BLaER1 (cell line): ENCODE results near the gene SLC23A2.
"Not testable (repeated sequence)": the region's sequence is repeated elsewhere in the genome, so short reads cannot be mapped to it uniquely, and the experiment has no call there.

Source experiments
- H3K27ac ChIP-seq: shearing (Covaris generic); formaldehyde crosslinking; 2 replicates; pipeline ENCODE4 v1.8.1; 2022
- H3K27me3 ChIP-seq: shearing (Covaris generic); formaldehyde crosslinking; 2 replicates; pipeline ENCODE4 v1.8.1; 2022
- H3K36me3 ChIP-seq: shearing (Covaris generic); formaldehyde crosslinking; 2 replicates; pipeline ENCODE4 v1.8.1; 2022
- H3K4me1 ChIP-seq: shearing (Covaris generic); formaldehyde crosslinking; 2 replicates; pipeline ENCODE4 v1.8.1; 2022
- H3K4me2 ChIP-seq: shearing (Covaris generic); formaldehyde crosslinking; 2 replicates; pipeline ENCODE4 v1.8.1; 2022
- H3K4me3 ChIP-seq: shearing (Covaris generic); formaldehyde crosslinking; 2 replicates; pipeline ENCODE4 v1.8.1; 2022
- H3K9ac ChIP-seq: shearing (Covaris generic); formaldehyde crosslinking; 2 replicates; pipeline ENCODE4 v1.8.1; 2022
- H3K9me3 ChIP-seq: shearing (Covaris generic); formaldehyde crosslinking; 2 replicates; pipeline ENCODE4 v1.8.1; 2022
- H4K20me1 ChIP-seq: shearing (Covaris generic); formaldehyde crosslinking; 2 replicates; pipeline ENCODE4 v1.8.1; 2022
- Cebpa-rat ChIP-seq: shearing (Covaris generic); IDR thresholded peaks from 2 replicates; pipeline ENCODE4 v1.8.1; 2022

SLC23A2 gene

DNA sequence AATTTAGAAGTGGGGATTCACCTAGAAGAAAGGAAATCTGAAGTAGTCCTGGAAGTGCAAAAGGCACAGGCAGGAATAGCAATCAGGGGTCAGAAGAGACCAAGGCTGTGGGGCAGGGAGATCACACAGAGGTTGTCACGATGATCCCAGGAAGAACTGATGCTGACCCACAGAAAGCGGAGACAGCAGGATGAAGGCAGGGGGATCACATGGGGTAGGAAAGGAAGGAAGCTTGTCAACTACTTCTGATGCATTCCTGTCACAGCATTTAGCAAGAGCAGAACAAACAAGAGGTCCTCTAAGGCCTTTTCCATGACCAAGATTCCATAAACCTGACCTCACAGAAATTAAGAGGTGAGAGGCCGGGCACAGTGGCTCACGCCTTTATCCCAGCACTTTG, 79.1 kb downstream of the SLC23A2 start:
- no peak overlapping the region for H3K27ac ChIP-seq
- H3K27me3 ChIP-seq: no peaks in the 10 kb centered on the region
- H4K20me1 ChIP-seq: peaks cover 87% of the 10 kb centered on the region
- H3K9ac ChIP-seq: no peak overlapping the region
- H3K4me2 ChIP-seq: no peak overlapping the region
- TF ChIP-seq Cebpa-rat: no peak
- peaks cover 10% of the 10 kb centered on the region for H3K4me1 ChIP-seq
- no peaks in the 10 kb centered on the region for H3K9me3 ChIP-seq
- H3K36me3 ChIP-seq: peaks cover 55% of the 10 kb centered on the region
- no peak overlapping the region for H3K4me3 ChIP-seq

DNA sequence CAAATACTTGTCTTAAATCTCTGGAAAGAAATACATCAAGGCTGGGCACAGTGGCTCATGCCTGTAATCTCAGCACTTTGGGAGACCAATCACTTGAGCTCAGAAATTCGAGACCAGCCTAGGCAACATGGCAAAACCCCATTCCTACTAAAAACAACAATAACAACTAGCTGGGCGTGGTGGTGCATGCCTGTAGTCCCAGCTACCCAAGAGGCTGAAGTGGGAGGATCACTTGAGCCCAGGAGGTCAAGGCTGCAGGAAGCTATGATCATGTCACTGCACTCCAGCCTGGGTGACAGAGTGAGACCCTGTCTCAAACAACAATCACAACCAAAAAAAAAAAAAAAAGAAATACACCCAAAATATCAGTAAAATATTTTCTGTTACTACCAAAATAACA, 80.0 kb downstream of the SLC23A2 start:
- H3K9me3 ChIP-seq, H3K27ac ChIP-seq, H3K4me3 ChIP-seq, H3K27me3 ChIP-seq, H3K4me2 ChIP-seq, H3K9ac ChIP-seq: not testable (repeated sequence)
- peaks cover 12% of the 10 kb centered on the region for H3K4me1 ChIP-seq
- H4K20me1 ChIP-seq: peaks cover 94% of the 10 kb centered on the region
- peaks cover 47% of the 10 kb centered on the region for H3K36me3 ChIP-seq

DNA sequence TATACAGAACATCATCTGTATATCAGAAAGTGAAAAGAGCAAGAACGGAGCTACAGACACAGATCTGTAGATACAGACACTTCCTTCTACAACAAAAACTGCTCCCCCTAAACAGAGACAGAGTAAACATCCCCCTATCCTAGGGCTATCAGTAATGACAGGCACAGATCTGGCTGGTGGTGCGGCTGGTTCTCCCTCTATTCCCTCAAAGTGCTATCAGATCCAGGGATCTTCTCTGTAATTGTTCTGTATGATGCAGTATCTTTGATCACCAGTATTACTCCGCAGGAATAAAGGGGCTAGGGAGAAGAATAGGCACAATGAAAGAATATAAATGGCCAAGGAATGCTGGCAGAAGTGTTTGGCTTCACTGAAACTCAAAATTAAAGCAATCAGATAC, 80.7 kb downstream of the SLC23A2 start:
- no peak for TF ChIP-seq Cebpa-rat

DNA sequence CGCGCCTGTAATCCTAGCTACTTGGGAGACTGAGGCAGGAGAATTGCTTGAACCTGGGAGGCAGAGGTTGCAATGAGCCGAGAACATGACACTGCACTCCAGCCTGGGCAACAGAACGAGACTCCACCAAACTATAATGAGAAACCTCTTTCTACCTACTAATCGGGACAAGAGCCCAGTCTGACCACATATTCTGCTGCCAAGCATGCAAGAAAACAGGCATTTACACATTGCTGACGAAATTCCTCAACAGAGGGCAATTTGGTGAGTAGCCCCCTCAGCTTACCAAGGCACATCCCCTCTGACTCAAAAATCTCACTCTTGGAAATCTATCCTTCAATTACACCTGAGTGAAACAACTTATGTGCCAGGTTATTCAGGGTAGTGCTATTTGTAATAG, 81.2 kb downstream of the SLC23A2 start:
- H3K9me3 ChIP-seq: no peaks in the 10 kb centered on the region
- no peak overlapping the region for H3K9ac ChIP-seq
- no peaks in the 10 kb centered on the region for H3K27me3 ChIP-seq
- no peak overlapping the region for H3K4me2 ChIP-seq
- no peak overlapping the region for H3K4me3 ChIP-seq
- H4K20me1 ChIP-seq: peaks cover 92% of the 10 kb centered on the region
- H3K27ac ChIP-seq: no peak overlapping the region
- H3K36me3 ChIP-seq: peaks cover 37% of the 10 kb centered on the region
- H3K4me1 ChIP-seq: peaks cover 12% of the 10 kb centered on the region
- no peak for TF ChIP-seq Cebpa-rat

More for the DNA sequence above, 80.7 kb downstream of the SLC23A2 start:
- H3K36me3 ChIP-seq: peaks cover 43% of the 10 kb centered on the region
- H3K9ac ChIP-seq: no peak overlapping the region
- H3K9me3 ChIP-seq: no peaks in the 10 kb centered on the region
- H3K27me3 ChIP-seq: no peaks in the 10 kb centered on the region
- H3K4me2 ChIP-seq: no peak overlapping the region
- peaks cover 94% of the 10 kb centered on the region for H4K20me1 ChIP-seq
- H3K4me1 ChIP-seq: peaks cover 12% of the 10 kb centered on the region
- H3K4me3 ChIP-seq: no peak overlapping the region
- H3K27ac ChIP-seq: no peak overlapping the region

DNA sequence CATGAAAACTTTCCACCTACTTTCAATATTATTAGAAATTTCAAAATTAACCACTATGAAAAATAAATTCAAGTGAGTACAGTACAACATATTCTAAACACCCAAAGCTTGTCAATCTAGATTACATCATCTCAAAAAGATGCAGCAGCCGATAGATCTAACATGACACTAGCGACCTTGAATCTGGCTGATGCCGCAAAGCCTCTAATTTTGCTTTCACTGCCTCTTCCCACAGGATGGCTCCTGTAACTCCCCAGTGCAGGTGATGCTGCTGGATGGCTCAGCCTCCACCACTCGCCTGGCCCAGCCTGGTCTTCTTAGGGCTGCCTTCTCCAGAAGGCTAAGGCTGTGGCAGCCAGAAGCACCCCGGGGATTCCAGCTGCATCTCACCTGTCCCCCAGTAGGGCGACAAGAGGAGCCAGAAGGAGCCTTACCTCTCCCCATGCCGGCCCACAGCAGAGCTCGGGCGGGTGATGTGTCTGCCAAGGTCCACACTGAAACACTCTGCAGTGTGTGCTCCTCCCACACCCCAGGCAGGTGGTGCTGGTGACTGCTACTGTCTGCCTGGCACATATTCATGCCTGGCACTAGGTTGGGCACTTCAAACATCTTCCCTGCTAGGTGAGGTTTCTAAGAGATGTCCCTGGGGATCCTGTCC, 82.1 kb downstream of the SLC23A2 start:
- no peak overlapping the region for H3K4me2 ChIP-seq
- H3K36me3 ChIP-seq: peaks cover 28% of the 10 kb centered on the region
- no peak overlapping the region for H3K27ac ChIP-seq

DNA sequence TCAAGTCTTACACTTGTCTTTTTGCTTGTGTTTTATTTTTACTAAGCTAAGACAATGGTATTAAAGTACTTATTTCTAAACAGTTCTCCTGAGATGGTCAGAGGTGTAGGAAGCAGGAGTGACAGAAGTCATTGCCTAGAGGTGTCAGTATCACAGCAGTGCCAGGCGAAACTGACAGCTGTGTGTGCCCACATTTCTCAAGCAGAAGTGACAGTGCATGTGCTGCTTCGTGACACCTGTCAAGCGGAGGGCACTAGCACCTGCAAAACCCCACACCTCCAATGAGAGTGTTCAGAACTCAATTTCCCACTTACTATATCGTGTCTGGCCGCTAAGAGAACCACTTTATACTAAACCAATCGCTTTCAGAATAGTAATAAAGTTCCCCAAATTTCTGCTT, 82.8 kb downstream of the SLC23A2 start:
- H3K36me3 ChIP-seq: peaks cover 24% of the 10 kb centered on the region
- H3K4me3 ChIP-seq: no peak overlapping the region
- no peaks in the 10 kb centered on the region for H3K9me3 ChIP-seq
- H3K4me1 ChIP-seq: peaks cover 12% of the 10 kb centered on the region
- TF ChIP-seq Cebpa-rat: no peak
- H3K27me3 ChIP-seq: no peaks in the 10 kb centered on the region
- no peak overlapping the region for H3K27ac ChIP-seq
- H4K20me1 ChIP-seq: peaks cover 85% of the 10 kb centered on the region
- H3K4me2 ChIP-seq: no peak overlapping the region
- H3K9ac ChIP-seq: no peak overlapping the region

More for the DNA sequence above, 82.1 kb downstream of the SLC23A2 start:
- Histone ChIP-seq H3K4me3 (no peak overlapping the region), H3K9ac (no peak overlapping the region), H3K4me1 (peaks cover 12% of the 10 kb centered on the region), H3K9me3 (no peaks in the 10 kb centered on the region), H3K27me3 (no peaks in the 10 kb centered on the region), H4K20me1 (peaks cover 90% of the 10 kb centered on the region)
- TF ChIP-seq Cebpa-rat: no peak

DNA sequence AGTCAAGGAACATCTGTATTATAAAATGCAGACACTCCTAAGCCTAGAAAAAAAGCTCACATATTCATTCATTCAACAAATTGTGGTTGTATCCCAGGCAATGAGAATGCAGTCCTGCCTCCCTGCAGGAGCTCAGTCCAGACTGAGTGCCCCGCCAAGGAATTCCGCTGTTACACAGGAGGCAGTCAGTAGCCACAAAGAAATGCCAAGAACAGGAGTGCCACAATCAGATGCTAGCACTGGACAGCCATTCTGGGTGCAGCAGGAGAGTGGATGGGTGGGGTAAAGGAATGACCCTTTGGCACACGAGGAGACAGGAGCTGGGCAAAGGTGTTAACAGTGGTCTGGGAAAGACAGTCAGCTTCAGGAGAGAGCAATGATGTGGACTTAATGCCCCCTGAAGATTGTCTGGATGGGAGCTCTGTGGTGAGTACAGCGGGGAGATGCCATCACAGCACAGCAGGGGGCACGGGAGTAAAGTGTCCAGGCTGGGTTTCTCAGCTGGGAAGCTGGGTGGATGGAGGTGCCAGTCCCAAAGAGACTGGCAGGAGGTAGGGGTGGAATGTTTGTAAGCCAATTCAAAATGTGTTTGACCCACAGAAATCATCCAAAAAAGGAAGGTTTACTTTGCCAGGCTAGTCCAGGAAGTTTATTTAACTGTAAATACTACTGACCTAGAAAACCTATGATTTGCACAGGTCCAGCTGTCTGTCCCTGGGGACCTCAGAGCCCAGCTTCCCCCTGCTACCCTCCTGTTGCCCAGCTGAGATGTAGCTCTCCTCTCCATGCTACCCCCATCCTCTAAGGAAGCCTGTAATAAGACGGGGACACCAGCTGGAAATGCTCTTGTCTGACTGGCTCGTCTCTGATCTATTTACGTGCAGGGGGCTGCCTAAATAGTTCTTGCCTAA, 84.1 kb downstream of the SLC23A2 start:
- peaks cover 12% of the 10 kb centered on the region for H3K4me1 ChIP-seq
- TF ChIP-seq Cebpa-rat: no peak
- peak overlapping the region; percentile 12; the same call in 1 of the 2 replicates for H3K27ac ChIP-seq
- no peak overlapping the region for H3K9ac ChIP-seq
- H3K4me2 ChIP-seq: peak overlapping the region; percentile 25; the same call in 1 of the 2 replicates
- no peaks in the 10 kb centered on the region for H3K9me3 ChIP-seq
- H3K4me3 ChIP-seq: no peak overlapping the region
- peaks cover 83% of the 10 kb centered on the region for H4K20me1 ChIP-seq
- H3K36me3 ChIP-seq: peaks cover 30% of the 10 kb centered on the region
- no peaks in the 10 kb centered on the region for H3K27me3 ChIP-seq

DNA sequence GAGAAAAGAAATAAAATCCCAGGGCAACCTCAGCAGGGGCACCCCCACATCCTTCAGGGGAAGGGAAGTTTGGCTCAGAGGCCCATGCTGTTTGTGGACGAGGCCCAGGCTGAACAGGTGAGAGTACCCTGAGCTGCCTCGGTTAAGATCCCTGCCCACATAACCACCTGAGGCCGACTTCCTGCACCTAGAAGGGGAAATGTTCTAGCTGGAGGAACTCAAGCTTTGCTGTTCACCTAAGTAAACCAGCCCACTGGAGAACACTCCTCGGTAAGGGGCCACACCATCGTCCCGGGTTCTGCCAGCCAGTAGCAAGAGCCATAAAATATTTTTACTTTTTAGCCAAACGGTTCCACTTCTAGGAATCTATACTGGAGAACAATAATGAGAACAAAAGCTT, 88.2 kb downstream of the SLC23A2 start:
- H4K20me1 ChIP-seq: peaks cover 49% of the 10 kb centered on the region
- no peak overlapping the region for H3K9ac ChIP-seq
- no peaks in the 10 kb centered on the region for H3K27me3 ChIP-seq
- H3K36me3 ChIP-seq: peaks cover 46% of the 10 kb centered on the region
- no peaks in the 10 kb centered on the region for H3K9me3 ChIP-seq
- TF ChIP-seq Cebpa-rat: no peak
- H3K4me1 ChIP-seq: peaks cover 12% of the 10 kb centered on the region
- no peak overlapping the region for H3K4me2 ChIP-seq
- no peak overlapping the region for H3K4me3 ChIP-seq
- no peak overlapping the region for H3K27ac ChIP-seq

DNA sequence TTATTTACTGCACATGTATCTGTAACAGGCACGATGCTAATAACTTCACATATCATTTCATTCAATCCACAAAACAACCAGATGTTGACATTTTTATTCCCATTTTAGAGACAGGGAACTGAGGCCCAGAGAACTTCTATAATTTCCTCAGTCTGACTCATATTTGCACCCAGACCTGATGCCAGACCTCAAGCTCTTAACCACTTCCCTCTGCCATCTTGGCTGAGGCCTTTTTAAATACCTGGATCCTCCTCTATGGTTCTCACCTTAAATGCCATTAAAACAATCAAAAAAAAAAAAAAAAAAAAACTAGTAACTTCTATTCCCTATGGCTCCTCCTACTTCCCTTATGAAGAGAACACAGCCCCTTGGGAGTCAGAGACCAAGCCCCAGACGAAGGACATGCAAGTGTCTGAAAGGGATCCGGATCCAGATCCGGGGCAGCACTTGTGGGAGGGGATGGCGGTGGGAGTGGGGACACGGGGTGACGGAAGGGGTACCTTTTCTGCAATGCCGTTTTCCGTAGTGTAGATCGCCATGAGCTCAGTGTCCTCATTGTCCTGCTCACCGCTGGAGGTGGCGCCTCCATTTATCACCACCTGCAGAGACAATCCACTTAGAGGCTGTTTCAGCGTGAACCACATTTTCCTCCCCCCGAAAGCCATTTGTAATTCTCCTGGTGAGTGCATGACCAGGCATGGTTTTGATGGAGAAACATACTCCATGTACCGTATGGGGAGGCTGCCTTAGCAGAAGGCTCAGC, 88.7 kb downstream of the SLC23A2 start:
- Histone ChIP-seq H3K36me3 (peaks cover 46% of the 10 kb centered on the region), H3K27ac (no peak overlapping the region), H3K9ac (no peak overlapping the region), H3K9me3 (no peaks in the 10 kb centered on the region), H3K4me1 (peaks cover 6% of the 10 kb centered on the region), H4K20me1 (peaks cover 43% of the 10 kb centered on the region), H3K4me2 (no peak overlapping the region), H3K4me3 (no peak overlapping the region), H3K27me3 (no peaks in the 10 kb centered on the region)
- no peak for TF ChIP-seq Cebpa-rat
